ENCODE results near the gene XYLT1. TPM values are rescaled to one million over a fixed set of nuclear protein-coding genes. Genes with fewer than 3 reads are reported as not detected.

Gene XYLT1
- total and polyA plus RNA-seq, 2 of the 13 experiments (the other 11 are each of a cell fraction or from before 2014, with no cell fraction given), result not detected

DNA sequence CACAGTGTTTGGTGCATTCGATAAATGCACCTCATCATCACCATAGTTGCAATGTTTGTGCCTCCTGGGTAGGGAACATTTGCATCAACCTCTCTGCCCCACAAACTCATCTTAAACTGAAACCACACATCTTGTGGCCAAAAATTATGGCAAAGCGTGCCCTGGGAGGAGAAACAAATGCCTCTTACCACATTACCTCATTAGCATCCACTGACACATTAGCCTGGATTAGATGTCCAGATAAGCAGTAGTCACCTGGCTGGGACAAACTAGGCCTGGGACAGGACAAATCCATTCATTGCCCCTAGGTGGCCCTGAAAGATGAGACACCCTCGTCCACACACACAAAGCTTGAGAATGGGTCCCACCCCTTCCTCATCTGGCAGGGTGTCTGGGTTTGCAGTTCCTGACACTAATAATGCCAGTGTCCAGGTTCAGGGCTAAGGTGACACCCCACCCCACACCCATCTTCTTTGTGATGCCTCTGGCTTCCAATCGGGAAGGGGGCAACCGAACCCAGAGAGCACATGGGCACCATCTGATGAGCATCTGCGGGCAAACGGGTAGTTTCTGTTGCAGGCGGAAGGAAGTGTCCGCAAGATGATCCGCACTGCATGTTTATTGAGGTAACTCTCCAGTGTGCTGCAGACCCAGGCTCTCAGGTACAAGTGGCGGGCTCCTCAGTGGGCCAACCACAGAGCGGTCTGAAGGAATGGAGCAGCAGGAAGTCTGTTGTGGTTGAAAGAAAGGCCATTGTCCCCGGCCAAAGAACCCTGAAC, 8.6 kb downstream of the XYLT1 start:
- FAIRE-seq (no peak), DNase-seq (ENCODE audit: low spot score) (no peak), ATAC-seq (no peak)
- no peaks in the 10 kb centered on the region for H3K79me2 ChIP-seq (ENCODE audit: insufficient read depth, low read length)
- no peak overlapping the region for H3K4me3 ChIP-seq (replicated peaks in 1 of 3; ENCODE audit: insufficient read depth in 1 of 3, low read depth in 2 of 3, low read length in 3 of 3)
- H2AFZ ChIP-seq (ENCODE audit: low read length), result no peak overlapping the region
- H3K4me2 ChIP-seq (ENCODE audit: low read depth, low read length), result no peak overlapping the region
- no peaks in the 10 kb centered on the region for H3K36me3 ChIP-seq (replicated peaks in 1 of 2; ENCODE audit: control insufficient read depth in 1 of 2, insufficient read depth in 2 of 2, low read length in 2 of 2)
- peaks cover 0 to 53% of the 10 kb centered on the region in 2 experiments; a peak in 3 of 5 replicates for H3K27me3 ChIP-seq (ENCODE audit: control insufficient read depth in 1 of 2, insufficient read depth in 2 of 2, low read length in 2 of 2)
- H3K27ac ChIP-seq (ENCODE audit: extremely low read length, insufficient read depth, low read length), result no peak overlapping the region
- in situ Hi-C loops (cut with HindIII; ENCODE audit: extremely low pct_ligation_motif_present, low pct_unique_long_range_greater_than_20kb), result loop anchor here (10.0 to 25.0 kb wide), 2 partner anchors 187 to 600 kb away; no protein-coding TSS in a partner anchor
- no peaks in the 10 kb centered on the region for H3K9me3 ChIP-seq (ENCODE audit: low read length)
- no TSS peak for BruUV-seq (replicated peaks)
- 35% methylated on average over 13 of the region's 13 CpGs for WGBS (ENCODE audit: low lambda C conversion rate)
- POLR2A ChIA-PET, result no interaction called here
- CTCF ChIA-PET (ENCODE audit: low intra/inter-chr PET ratio, low total read pairs), result no interaction called here
- H3K4me1 ChIP-seq (ENCODE audit: insufficient read depth, low read length), result no peaks in the 10 kb centered on the region
- H4K20me1 ChIP-seq (ENCODE audit: insufficient read depth, low read length), result no peaks in the 10 kb centered on the region
- no peak for TF ChIP-seq MAFG (CRISPR knock-in tag; IDR thresholded peaks at IDR 0.05)
- no peak for TF ChIP-seq ZNF691 (CRISPR knock-in tag; IDR thresholded peaks at IDR 0.05; ENCODE audit: borderline replicate concordance, low read depth)
- no peak for TF ChIP-seq ZNF253 (CRISPR knock-in tag; IDR thresholded peaks at IDR 0.05; ENCODE audit: borderline replicate concordance)
- H3K9ac ChIP-seq (ENCODE audit: insufficient read depth, low read depth, low read length), result no peak overlapping the region
- intact Hi-C loops (cut with micrococcal nuclease; ENCODE audit: unreplicated experiment), result no loop called here

- FAIRE-seq (no peak), DNase-seq (ENCODE audit: low spot score) (no peak), ATAC-seq (no peak)
- H3K9me3 ChIP-seq (ENCODE audit: low read length), result no peaks in the 10 kb centered on the region
- no peaks in the 10 kb centered on the region for H3K4me1 ChIP-seq (ENCODE audit: insufficient read depth, low read length)
- H4K20me1 ChIP-seq (ENCODE audit: insufficient read depth, low read length), result no peaks in the 10 kb centered on the region
- H3K27me3 ChIP-seq (ENCODE audit: control insufficient read depth in 1 of 2, insufficient read depth in 2 of 2, low read length in 2 of 2), result peaks cover 0 to 50% of the 10 kb centered on the region in 2 experiments; a peak in 3 of 5 replicates
- H3K36me3 ChIP-seq (replicated peaks in 1 of 2; ENCODE audit: control insufficient read depth in 1 of 2, insufficient read depth in 2 of 2, low read length in 2 of 2), result no peaks in the 10 kb centered on the region
- H3K9ac ChIP-seq (ENCODE audit: insufficient read depth, low read depth, low read length), result no peak overlapping the region
- no TSS peak for BruUV-seq (replicated peaks)
- no peak overlapping the region for H3K4me3 ChIP-seq (replicated peaks in 1 of 3; ENCODE audit: insufficient read depth in 1 of 3, low read depth in 2 of 3, low read length in 3 of 3)
- no peak overlapping the region for H3K27ac ChIP-seq (ENCODE audit: extremely low read length, insufficient read depth, low read length)
- H3K4me2 ChIP-seq (ENCODE audit: low read depth, low read length), result no peak overlapping the region
- ChIA-PET CTCF (ENCODE audit: low intra/inter-chr PET ratio, low total read pairs) (no interaction called here), POLR2A (no interaction called here)
- intact Hi-C loops (cut with micrococcal nuclease; ENCODE audit: unreplicated experiment) (no loop called here), in situ Hi-C loops (cut with HindIII; ENCODE audit: extremely low pct_ligation_motif_present, low pct_unique_long_range_greater_than_20kb) (loop anchor here (10.0 to 25.0 kb wide), 2 partner anchors 186 to 599 kb away; no protein-coding TSS in a partner anchor)
- no peaks in the 10 kb centered on the region for H3K79me2 ChIP-seq (ENCODE audit: insufficient read depth, low read length)
- 5% methylated on average over 3 of the region's 3 CpGs for WGBS (ENCODE audit: low lambda C conversion rate)
- no peak overlapping the region for H2AFZ ChIP-seq (ENCODE audit: low read length)
- TF ChIP-seq ZNF749 (CRISPR knock-in tag; IDR thresholded peaks at IDR 0.05; ENCODE audit: borderline replicate concordance), result no peak
- no peak for TF ChIP-seq ZNF30 (CRISPR knock-in tag; IDR thresholded peaks at IDR 0.05)
- no peak for TF ChIP-seq ZBTB20 (CRISPR knock-in tag; IDR thresholded peaks at IDR 0.05; ENCODE audit: borderline replicate concordance, low read depth)
- TF ChIP-seq, protein P1, sequence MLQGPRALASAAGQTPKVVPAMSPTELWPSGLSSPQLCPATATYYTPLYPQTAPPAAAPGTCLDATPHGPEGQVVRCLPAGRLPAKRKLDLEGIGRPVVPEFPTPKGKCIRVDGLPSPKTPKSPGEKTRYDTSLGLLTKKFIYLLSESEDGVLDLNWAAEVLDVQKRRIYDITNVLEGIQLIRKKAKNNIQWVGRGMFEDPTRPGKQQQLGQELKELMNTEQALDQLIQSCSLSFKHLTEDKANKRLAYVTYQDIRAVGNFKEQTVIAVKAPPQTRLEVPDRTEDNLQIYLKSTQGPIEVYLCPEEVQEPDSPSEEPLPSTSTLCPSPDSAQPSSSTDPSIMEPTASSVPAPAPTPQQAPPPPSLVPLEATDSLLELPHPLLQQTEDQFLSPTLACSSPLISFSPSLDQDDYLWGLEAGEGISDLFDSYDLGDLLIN (CRISPR knock-in tag; IDR thresholded peaks at IDR 0.05; ENCODE audit: borderline replicate concordance), result no peak
- no peak for TF ChIP-seq ZNF331 (CRISPR knock-in tag; IDR thresholded peaks at IDR 0.05)
- no peak for TF ChIP-seq ZFAT (CRISPR knock-in tag; conservative IDR thresholded peaks at IDR 0.05)
- TF ChIP-seq, protein P2, sequence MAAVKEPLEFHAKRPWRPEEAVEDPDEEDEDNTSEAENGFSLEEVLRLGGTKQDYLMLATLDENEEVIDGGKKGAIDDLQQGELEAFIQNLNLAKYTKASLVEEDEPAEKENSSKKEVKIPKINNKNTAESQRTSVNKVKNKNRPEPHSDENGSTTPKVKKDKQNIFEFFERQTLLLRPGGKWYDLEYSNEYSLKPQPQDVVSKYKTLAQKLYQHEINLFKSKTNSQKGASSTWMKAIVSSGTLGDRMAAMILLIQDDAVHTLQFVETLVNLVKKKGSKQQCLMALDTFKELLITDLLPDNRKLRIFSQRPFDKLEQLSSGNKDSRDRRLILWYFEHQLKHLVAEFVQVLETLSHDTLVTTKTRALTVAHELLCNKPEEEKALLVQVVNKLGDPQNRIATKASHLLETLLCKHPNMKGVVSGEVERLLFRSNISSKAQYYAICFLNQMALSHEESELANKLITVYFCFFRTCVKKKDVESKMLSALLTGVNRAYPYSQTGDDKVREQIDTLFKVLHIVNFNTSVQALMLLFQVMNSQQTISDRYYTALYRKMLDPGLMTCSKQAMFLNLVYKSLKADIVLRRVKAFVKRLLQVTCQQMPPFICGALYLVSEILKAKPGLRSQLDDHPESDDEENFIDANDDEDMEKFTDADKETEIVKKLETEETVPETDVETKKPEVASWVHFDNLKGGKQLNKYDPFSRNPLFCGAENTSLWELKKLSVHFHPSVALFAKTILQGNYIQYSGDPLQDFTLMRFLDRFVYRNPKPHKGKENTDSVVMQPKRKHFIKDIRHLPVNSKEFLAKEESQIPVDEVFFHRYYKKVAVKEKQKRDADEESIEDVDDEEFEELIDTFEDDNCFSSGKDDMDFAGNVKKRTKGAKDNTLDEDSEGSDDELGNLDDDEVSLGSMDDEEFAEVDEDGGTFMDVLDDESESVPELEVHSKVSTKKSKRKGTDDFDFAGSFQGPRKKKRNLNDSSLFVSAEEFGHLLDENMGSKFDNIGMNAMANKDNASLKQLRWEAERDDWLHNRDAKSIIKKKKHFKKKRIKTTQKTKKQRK (IDR thresholded peaks at IDR 0.05; ENCODE audit: low read length), result no peak
- TF ChIP-seq CREM (IDR thresholded peaks at IDR 0.05), result no peak
- TF ChIP-seq CREM (CRISPR knock-in tag; IDR thresholded peaks at IDR 0.05), result no peak
- TF ChIP-seq THAP11 (CRISPR knock-in tag; IDR thresholded peaks at IDR 0.05), result no peak
These were observed 9.9 kb downstream of the XYLT1 start for GRCh38 chr16:17460890-17461289.

All from HepG2 (cell line).